HS-27A (cell line): ENCODE measurements around the gene PPM1H.
A peak's percentile ranks its signal among the peaks of the same experiment; 100 is the strongest.

Experiments used
- DNase-seq: peaks from one replicate; pipeline ENCODE4 v3.0.0-alpha.2; 2012; ENCODE audit warnings: low read depth, missing footprints

Gene PPM1H

DNA sequence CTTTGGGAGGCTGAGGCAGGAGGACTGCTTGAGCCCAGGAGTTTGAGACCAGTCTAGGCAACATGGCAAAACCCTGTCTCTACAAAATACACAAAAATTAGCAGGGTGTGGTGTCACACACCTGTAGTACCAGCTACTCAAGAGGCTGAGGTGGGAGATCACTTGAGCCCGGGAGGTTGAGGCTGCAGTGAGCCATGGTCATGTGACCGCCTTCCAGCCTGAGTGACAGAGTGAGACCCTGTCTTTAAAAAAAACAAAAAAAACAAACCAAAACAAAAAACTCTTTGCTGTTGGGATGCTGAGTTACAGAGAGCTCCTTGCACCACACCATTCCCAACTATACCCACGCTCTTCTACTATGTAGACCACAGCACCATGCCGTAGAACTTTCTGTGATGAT lies 221.2 kb downstream of the PPM1H start:
- no peak for DNase-seq

DNA sequence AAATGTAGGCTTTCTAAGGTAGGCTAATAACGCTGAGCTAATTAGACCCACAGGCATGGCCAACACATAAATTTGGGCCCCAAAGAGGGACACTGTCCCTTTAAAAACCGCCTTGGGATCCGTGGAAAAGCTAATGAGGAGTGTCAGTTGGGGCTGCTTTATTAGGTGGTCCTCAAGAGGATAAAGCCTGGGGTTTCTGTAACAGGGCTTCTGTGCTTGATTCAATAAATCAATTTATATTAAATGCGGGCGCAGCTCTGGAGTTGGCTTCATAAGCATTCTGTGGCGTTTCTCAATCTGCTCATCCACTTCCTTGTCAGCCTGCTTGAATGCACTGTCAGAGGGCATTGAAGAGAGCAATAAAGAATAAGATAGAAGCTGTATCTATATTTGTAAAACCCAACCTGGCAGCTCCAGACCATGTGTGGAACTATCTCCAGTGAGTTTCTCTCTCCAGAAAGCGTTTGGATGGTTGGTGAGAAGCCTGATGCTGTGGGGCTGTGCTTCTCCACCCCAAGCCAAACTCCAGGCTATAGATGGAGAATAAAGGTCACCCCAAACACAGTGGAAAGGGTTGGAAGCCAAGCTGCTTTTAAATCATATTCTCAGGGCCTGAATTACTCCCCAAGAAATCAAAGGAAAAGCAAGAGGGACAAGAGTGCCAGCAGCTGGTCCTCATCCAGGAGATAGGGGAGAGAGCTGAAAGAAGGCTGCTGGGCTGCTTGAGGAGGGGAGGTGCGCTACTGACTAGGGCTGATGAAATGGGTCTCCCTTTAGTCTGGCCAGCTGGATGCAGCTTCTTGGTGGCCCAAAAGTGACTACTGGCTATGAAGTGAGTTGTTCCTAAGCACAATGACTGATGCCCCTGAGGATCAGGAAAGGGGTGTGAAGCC lies 222.0 kb downstream of the PPM1H start:
- no peak for DNase-seq

DNA sequence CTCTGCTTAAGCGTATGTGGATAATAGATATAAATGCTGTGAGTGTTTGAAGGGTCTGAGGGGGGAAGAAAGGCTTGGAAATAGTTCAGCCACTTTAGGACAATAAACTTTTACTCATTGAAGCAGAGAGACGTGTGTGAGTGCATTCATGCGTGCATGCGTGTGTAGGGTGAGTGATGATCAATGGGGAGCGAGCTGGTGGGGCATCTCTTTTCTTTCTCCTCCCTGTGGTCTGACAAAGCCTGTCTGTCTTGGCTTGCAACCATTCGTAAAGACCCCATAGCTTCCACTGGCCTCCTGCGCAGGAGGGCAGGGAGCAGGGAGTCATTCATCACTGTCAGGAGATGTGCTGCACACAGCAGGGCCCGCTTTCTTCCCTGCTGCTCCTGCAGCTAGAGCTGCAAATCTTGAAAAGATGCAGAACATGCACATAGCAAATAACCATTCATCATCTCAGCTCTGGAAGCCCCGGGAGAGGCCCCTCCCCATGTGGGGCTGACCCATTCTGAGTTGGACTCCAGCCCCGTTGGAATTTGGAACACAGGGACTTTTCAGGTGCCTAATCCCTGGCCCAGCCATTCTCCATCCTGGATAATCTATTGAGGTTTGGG lies 223.2 kb downstream of the PPM1H start:
- no peak for DNase-seq

DNA sequence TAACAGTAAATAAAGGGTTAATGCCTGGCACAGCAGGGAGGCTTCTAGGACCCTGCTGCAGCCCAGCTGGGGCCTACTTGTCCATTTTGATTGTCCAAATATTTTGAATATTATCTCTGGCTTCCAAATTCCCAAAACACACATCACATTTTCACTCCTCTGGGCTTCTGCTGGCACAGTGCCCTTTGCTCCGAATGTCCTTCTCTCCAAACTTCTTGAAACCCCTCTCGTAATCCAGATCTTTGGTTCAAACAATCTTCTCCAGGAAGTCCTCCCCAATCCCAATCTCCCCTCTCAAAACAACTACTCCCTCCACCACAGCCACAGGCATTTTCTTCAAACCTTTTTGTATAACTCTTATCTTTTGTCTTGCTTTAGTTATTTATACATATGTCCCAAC lies 225.6 kb downstream of the PPM1H start:
- no peak for DNase-seq

- DNase-seq = no peak
Observed at GRCh38 chr12:62707939-62708338, 227.0 kb downstream of the PPM1H start.

DNA sequence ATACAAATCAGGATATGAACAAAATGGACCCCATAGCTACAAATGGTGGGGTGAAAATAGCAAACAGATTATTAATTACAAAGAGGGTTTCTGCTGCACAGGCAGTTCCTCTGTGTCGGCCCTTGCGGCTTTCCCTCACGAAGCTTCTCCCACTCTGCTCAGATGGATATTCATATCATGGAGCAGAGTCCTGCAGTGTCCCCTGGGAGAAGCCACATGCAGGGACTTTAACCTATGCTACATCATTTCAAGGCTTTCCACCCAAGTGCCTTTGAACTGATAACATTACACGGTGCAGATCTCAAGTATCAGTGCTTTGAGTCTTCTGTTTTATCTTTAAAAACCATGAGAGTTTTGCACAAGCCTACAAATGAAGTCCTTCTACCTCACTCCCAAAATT lies 229.1 kb downstream of the PPM1H start:
- DNase-seq = no peak

DNA sequence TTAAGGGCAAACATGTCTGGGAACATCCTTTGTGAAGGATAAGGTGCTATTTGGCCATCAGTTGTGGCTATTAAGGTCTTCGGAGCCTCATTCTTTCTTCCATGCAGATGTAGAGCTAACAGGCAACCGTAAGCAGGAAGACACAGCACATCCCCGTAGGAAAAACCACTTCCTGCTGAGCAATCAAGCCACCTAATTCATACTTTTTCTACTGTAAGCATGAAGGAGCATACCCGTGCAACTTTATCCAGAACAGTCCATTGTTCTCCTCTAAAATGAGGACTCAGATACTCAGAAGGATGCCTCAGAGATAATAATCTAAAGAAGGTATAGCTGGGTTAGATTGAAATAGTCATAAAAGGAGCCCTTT lies 232.0 kb downstream of the PPM1H start:
- no peak for DNase-seq

GRCh38 chr12:62701492-62701891 lies 233.5 kb downstream of the PPM1H start:
- DNase-seq = no peak

DNA sequence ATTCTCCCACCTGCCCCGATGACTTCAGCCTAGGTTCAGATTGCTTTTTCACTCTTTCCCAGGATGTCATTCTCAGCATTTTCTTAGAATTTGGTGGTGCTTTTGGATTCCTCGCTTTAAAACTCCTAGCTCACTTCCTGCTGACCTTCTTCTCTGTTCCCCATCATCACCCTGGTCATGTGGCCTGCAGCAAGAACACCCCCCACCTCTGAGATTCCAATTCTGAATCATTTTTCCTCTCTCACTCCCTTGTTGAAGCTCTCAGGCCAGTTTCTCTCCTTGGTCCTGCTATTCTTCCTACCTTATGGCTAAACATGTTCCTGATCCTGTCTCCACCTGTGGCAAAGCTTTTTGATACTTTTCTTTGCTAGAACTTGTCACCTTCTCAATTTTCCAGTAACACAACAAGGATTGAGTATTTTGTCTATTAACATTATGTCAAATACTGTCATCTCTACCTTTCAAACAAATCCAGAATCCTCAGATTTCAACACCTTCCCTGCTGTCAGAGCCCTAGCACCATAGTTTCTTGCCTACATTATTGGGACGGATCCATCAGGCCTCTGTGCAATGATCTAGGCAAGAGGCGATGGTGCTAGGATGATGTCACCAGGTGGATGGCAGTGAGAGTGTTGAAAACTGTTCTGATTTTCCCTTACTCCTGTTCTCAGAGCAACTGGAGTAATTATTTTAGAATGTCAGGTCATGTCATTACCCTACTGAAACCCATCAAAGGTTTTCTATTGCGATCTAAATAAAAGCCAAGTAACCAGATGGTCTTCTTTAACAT lies 234.7 kb downstream of the PPM1H start:
- no peak for DNase-seq

GRCh38 chr12:62698701-62699101 lies 236.2 kb downstream of the PPM1H start:
- DNase-seq = no peak

DNA sequence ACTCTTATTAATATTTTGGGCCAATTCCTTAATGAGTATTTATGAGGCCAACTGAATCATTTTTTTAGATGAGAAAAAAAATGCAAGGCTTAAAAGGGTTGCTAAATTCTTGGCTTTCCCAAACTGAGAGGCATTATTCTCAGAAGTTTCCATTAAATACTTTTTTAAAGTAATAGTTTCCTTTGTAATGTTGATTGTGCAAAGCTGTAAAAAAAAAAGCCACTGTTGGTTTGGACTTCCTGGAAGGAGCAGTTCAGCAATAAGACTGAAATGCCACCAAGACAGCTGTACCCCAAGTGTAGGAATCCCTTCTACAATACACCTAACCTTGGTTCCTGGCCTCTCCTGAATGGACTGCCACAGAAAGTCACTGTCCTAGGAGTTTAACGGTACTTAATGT lies 237.1 kb downstream of the PPM1H start:
- DNase-seq = no peak

DNA sequence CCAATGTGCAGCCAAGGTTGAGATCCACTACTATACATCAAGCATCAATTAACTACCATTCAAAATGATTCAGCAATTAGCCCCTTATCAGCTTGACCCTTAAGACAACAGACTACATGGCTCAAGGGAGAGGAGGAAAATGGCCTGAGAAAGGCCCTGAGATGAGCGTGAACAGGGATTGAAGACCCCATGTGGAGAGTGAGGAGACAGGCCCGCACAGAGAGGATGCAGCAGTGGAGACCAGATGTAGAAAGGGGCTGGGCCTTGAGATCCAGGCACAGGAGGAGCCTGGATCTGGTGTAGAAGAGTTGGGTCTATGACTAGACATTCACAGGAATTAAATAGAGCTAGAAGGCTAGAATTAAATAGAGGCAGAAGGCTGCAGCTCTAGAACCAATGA lies 239.3 kb downstream of the PPM1H start:
- no peak for DNase-seq

DNA sequence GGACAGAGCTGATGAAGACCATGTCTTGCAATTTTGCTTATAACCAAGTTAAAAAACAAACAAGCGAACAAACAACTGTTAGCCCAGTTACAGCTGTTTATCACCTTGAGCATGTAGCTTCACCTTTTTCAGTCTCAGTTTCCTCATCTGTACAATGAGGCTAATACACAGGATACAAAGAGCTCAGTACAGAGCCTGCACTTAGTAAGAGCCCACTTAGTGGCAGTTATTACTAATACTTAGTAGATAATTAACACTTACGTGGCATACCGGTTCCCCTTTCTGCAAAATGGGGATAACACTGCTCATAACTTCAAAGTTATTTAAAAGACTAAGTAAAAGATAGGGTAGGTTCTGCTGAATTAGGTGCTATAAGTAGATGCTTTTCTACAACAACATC lies 240.3 kb downstream of the PPM1H start:
- DNase-seq = no peak

DNA sequence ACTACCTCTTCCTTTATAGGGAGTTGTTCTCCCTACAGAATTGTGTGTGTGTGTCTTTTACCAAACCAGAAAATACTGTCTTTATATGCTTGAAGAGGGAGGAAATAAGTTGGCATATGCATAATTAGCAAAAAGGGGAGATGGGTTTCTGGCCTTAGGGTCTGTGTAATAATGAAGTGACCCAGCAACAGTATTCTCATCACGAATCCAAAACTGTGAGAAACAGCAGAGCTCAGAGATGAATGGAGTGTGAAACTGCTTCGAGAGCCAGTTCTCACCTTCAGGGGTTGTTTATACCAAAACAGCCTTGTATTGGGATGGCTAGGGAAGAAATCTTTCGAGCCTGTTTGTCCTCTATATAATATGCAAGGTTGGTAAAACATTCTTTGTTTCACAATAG lies 240.8 kb downstream of the PPM1H start:
- no peak for DNase-seq

- no peak for DNase-seq
Observed at GRCh38 chr12:62693376-62694050, 241.4 kb downstream of the PPM1H start.

DNA sequence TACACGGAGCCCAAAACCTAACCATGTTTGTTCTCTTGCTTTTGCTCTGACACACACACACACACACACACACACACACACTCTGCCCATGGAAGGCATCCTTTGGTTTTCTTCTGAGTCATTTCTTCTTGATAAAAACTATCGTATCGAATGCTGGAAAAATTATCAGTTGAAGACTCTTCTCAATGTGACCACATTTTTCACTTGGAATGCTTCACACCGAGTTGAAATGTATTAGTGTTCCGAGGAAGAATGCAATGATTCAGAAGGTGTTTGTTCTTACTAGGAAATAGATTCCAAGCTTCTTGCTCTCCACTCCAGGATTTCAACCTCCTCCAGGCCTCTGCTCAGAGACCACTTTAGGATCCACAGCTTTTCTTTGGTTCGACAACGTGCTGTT lies 242.1 kb downstream of the PPM1H start:
- peak; percentile 81 for DNase-seq

- no peak for DNase-seq
Observed at GRCh38 chr12:62691309-62691708, 243.6 kb downstream of the PPM1H start.

- no peak for DNase-seq
Observed at GRCh38 chr12:62689042-62689839, 245.7 kb downstream of the PPM1H start.

DNA sequence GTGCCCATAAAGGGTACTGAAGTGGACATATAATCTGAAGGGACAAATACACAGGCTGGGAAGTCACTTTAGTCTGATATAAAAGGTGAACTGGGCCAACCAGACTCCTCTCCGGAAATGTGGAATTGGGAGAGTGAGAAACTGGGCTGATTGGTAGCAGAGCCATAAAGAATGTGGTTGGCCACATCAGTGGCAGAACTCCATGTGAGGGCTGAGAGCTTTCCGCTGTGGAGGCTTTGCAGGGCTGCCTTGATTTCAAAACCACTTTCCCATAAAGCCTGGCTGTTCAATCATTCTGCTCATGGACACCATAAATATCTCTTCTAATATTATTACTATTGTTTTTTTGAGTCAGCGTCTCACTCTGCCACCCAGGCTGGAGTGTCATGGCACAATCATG lies 248.0 kb downstream of the PPM1H start:
- DNase-seq = no peak

DNA sequence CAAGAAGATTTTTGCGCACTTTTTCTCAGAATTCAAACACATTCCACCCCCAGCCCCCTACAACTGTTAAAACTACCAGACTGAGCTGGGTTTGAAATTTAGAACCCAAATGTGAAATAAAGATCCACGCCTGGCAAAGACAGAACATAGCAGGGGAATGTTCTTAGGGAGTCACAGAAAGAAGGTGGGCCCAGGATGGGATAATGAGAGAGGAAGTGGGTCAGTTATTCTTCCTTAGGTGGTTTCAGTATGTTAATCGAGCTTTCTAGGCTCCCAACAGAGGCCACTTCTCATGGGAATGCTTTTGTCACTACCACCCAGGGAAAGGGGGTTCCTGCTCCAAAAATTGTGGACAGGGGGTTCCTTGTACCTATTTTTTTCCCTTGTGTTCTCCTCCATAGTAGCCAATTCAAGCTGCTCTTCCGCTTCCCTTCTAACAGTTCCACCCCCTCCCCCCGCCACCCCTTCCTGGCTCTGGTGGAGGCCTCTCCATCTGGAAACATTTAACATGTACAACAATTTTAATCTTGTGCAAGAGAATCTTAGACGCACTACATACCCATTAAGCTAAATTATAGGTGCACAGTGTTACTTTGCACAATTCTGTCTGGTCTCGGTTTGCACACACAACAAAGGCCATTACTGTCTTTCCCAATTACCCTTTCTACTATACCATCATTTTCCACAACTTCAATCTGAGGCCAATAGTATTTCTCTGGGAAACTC lies 250.2 kb downstream of the PPM1H start:
- no peak for DNase-seq
